Sigmoid colon (tissue), 7 donors: ENCODE results near the gene RASSF4. TPM values are rescaled to one million over a fixed set of nuclear protein-coding genes. Genes with fewer than 3 reads are reported as not detected.

Experiments used
- DNase-seq: peaks from one replicate; pipeline ENCODE4 v3.0.0-alpha.2; 2019
- H3K27ac ChIP-seq, 4 donors: fragments of 200-600 bp; sonication (generic); one replicate each; pipeline ENCODE4 v1.5.1; 2016 to 2019; ENCODE audit warnings: mild to moderate bottlenecking in 1 of 4
- H3K27me3 ChIP-seq, 3 donors: fragments of 200-600 bp; sonication (generic); one replicate each; pipeline ENCODE4 v1.5.1; 2019; ENCODE audit warnings: mild to moderate bottlenecking in 1 of 3
- H3K36me3 ChIP-seq, 4 donors: fragments of 200-600 bp; sonication (generic); one replicate each; pipeline ENCODE4 v1.5.1; 2016 to 2019
- H3K4me1 ChIP-seq, 4 donors: fragments of 200-600 bp; sonication (generic); one replicate each; pipeline ENCODE4 v1.5.1; 2017 to 2019
- H3K4me3 ChIP-seq, 4 donors: fragments of 200-600 bp; sonication (generic); one replicate each; pipeline ENCODE4 v1.5.1; 2017 to 2019; ENCODE audit warnings: mild to moderate bottlenecking in 2 of 4, moderate library complexity in 1 of 4
- H3K9me3 ChIP-seq, 4 donors: fragments of 200-600 bp in 3 of 4; sonication (generic) in 3 of 4; one replicate each; pipeline versions ENCODE4 v1.5.1 to v1.6.1; 2013 to 2019
- EP300 ChIP-seq, 4 donors: sonication (generic); formaldehyde crosslinking; IDR thresholded peaks; one replicate each; pipeline ENCODE4 v1.6.1; 2017; ENCODE audit warnings: antibody characterized with exemption in 4 of 4
- POLR2A ChIP-seq, 2 donors: fragments of 450-650 bp; IDR thresholded peaks; one replicate each; pipeline ENCODE4 v1.6.1; 2016; ENCODE audit warnings: antibody characterized with exemption in 2 of 2, mild to moderate bottlenecking in 2 of 2, moderate library complexity in 2 of 2
- POLR2AphosphoS5 ChIP-seq, 4 donors: sonication (generic); formaldehyde crosslinking; IDR thresholded peaks; one replicate each; pipeline ENCODE4 v1.6.1; 2017; ENCODE audit warnings: antibody characterized with exemption in 4 of 4
- WGBS, 2 donors: extraction: QIAGEN DNeasy Blood & Tissue Kit; methylation state at CpG; one replicate each; pipeline ENCODE4 v1.1.7; 2013; 5-methylcytosine and 5-hydroxymethylcytosine counted together
- intact Hi-C: fragments of 100-400 bp; cut with DNase I; formaldehyde crosslinking; loops from one replicate; pipeline ENCODE4 v1.15.1; 2023
- polyA plus RNA-seq, 3 donors: library from polyadenylated mRNA; stranded (reverse); fragments of 200-250 nt; gene quantifications; one replicate each; pipeline ENCODE4 v1.2.3, GENCODE V29; 2013
- total RNA-seq, 4 donors: library from RNA; depleted of rRNA; stranded (reverse); fragments of >200 nt; gene quantifications; one replicate each; pipeline ENCODE4 v1.1.0, GENCODE V29; 2016
- TF ChIP-seq, protein P1 (sequence below), 4 experiments: fragments of 450-650 bp in 3 of 4; fragments of 200-600 bp in 1 of 4; IDR thresholded peaks; one replicate each; pipeline ENCODE4 v1.5.1; 2016 to 2019; ENCODE audit warnings: antibody characterized with exemption in 4 of 4, mild to moderate bottlenecking in 3 of 4, moderate library complexity in 2 of 4
- donor health status: healthy with polysubstance abuse.
- donor health status: Bipolar disorder and iron deficiency.
- donor health status: healthy.

The RASSF4 gene
- total and polyA plus RNA-seq, 7 donors = 7.8 to 61.7 (median 23.2) TPM

- no peak for DNase-seq
- intact Hi-C loops = no loop called here
- Histone ChIP-seq H3K27ac (peak overlapping the region; percentile 35 to 93 (median 90)), H3K36me3 (no peaks in the 10 kb centered on the region), H3K4me1 (peaks cover 0 to 73% (median 39%) of the 10 kb centered on the region in 4 donors), H3K27me3 (no peaks in the 10 kb centered on the region), H3K4me3 (peak overlapping the region in 3 of 4 donors; percentile 65 to 74 (median 72)), H3K9me3 (no peaks in the 10 kb centered on the region)
- 82 to 90% methylated on average over 11 of the region's 11 CpGs for WGBS, 2 donors
- no peak for TF ChIP-seq EP300 (IDR thresholded peaks at IDR 0.05)
- TF ChIP-seq POLR2AphosphoS5 (IDR thresholded peaks at IDR 0.05) = no peak
- TF ChIP-seq, protein P1, sequence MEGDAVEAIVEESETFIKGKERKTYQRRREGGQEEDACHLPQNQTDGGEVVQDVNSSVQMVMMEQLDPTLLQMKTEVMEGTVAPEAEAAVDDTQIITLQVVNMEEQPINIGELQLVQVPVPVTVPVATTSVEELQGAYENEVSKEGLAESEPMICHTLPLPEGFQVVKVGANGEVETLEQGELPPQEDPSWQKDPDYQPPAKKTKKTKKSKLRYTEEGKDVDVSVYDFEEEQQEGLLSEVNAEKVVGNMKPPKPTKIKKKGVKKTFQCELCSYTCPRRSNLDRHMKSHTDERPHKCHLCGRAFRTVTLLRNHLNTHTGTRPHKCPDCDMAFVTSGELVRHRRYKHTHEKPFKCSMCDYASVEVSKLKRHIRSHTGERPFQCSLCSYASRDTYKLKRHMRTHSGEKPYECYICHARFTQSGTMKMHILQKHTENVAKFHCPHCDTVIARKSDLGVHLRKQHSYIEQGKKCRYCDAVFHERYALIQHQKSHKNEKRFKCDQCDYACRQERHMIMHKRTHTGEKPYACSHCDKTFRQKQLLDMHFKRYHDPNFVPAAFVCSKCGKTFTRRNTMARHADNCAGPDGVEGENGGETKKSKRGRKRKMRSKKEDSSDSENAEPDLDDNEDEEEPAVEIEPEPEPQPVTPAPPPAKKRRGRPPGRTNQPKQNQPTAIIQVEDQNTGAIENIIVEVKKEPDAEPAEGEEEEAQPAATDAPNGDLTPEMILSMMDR (IDR thresholded peaks at IDR 0.05) = no peak
- no peak for TF ChIP-seq POLR2A (IDR thresholded peaks at IDR 0.05)
These were observed 2.5 kb downstream of the RASSF4 start for GRCh38 chr10:44961931-44962750.

DNA sequence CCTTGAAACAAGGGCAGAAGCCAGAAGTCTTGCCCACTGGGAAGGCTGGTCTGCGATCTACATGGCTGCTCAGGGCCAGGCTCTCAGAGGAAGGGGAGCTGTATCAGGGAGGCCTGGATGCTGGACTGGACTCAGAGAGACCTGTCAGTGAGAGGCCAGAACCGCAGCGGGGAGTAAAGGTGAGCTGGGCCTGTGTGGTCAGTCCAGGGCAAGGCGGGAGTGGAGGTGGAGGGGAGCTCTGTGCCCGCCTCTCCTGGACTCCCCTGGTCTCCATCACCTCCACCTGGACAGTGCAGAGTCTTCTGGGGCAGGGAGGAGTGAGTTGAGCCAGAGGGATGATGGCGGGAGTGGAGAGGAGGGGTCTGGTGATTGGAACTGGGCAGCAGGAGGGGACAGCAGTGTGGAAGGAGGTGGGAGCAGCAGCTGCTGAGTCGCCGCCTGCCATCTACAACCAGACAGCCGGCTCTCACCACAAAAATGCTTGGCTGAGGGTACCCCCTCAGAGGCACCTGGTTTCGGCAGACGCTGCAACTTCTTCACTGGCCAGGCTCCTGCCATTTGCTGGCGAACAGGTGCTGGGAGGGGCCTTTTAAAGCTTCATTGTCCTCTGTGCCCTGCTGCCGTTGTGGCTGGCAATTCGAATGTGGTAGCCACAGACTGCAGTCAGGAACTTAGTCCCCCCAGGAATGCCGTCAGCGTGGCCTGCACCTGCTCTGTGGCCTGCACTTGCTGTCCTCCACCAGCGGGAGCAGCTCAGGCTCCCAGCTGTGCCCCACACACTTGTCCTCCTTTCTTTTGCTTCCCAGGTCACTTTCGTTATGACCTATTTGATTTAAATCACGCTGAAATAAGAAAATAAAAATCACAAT is 3.5 kb downstream of the RASSF4 start:
- peak overlapping the region; percentile 35 to 93 (median 90) for H3K27ac ChIP-seq
- WGBS, 2 donors = 47 to 72% methylated on average over 19 of the region's 19 CpGs
- TF ChIP-seq EP300 (IDR thresholded peaks at IDR 0.05) = no peak
- peak in 1 of 4 donors; percentile 12 for TF ChIP-seq POLR2AphosphoS5 (IDR thresholded peaks at IDR 0.05)
- no peak for TF ChIP-seq POLR2A (IDR thresholded peaks at IDR 0.05)
- TF ChIP-seq, protein P1 (IDR thresholded peaks at IDR 0.05) = peak in 1 of 4 experiments; percentile 18
- intact Hi-C loops = no loop called here
- no peaks in the 10 kb centered on the region for H3K36me3 ChIP-seq
- H3K4me1 ChIP-seq = peaks cover 0 to 75% (median 35%) of the 10 kb centered on the region in 4 donors
- peak overlapping the region in 3 of 4 donors; percentile 65 to 74 (median 72) for H3K4me3 ChIP-seq
- no peaks in the 10 kb centered on the region for H3K9me3 ChIP-seq
- no peaks in the 10 kb centered on the region for H3K27me3 ChIP-seq
- peak; percentile 67 for DNase-seq

DNA sequence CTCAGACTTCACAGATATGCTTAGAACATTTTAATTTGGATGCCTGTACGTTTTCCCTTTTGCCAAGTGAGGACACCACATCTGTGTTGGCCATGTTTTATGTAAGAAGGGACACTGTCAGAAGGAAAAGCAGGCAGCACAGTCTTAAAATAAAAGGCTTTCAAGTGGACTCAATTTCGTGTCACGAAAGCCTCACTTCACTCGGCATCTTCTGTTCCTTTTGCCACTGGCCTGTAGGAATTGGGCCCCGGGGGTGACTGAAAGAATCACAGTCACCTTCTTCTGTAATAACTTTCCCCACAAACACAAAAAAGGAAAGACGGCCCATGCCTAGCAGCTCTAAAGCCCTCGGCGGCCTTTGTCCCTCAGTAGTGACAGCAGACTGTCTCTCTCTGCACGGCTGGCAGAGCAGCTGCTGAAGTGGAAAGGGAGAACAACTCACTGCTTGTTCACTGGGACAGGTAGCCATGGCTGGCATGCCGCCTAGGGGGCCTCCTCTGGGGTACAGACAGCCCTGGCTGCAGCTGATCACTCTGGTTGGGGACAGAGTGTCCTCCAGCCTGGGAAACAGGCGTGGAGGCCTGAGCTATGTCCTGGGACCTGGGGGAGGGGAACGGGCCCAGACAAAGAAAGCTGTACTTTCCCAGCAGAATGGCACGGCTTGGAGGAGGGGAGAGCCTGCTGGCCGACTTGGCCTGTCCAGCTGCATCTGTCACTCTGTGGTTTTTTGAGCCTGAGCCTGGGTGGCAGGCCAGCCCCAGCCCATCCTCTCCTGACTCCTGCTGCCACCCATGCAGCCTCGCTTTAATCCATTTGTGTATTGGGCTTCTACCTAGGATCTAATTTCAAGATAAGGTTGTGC is 4.4 kb downstream of the RASSF4 start:
- no peaks in the 10 kb centered on the region for H3K36me3 ChIP-seq
- DNase-seq = peak; percentile 87
- H3K27me3 ChIP-seq = no peaks in the 10 kb centered on the region
- H3K27ac ChIP-seq = peak overlapping the region; percentile 35 to 93 (median 90)
- WGBS, 2 donors = 33 to 61% methylated on average over 15 of the region's 15 CpGs
- peak in 2 of 4 donors; percentile 59 to 84 for TF ChIP-seq EP300 (IDR thresholded peaks at IDR 0.05)
- TF ChIP-seq POLR2AphosphoS5 (IDR thresholded peaks at IDR 0.05) = peak; percentile 53 to 73 (median 67)
- TF ChIP-seq POLR2A (IDR thresholded peaks at IDR 0.05) = peak in 1 of 2 donors; percentile 13
- TF ChIP-seq, protein P1 (IDR thresholded peaks at IDR 0.05) = no peak
- no peaks in the 10 kb centered on the region for H3K9me3 ChIP-seq
- intact Hi-C loops = no loop called here
- peaks cover 0 to 70% (median 28%) of the 10 kb centered on the region in 4 donors for H3K4me1 ChIP-seq
- peak overlapping the region in 3 of 4 donors; percentile 65 to 74 (median 72) for H3K4me3 ChIP-seq

- Histone ChIP-seq H3K4me1 (peaks cover 0 to 65% (median 25%) of the 10 kb centered on the region in 4 donors), H3K9me3 (no peaks in the 10 kb centered on the region), H3K4me3 (no peak overlapping the region), H3K27me3 (no peaks in the 10 kb centered on the region), H3K36me3 (peaks cover 0 to 4% (median 2%) of the 10 kb centered on the region in 4 donors), H3K27ac (peak overlapping the region; percentile 35 to 93 (median 90))
- no peak for DNase-seq
- no peak for TF ChIP-seq POLR2A (IDR thresholded peaks at IDR 0.05)
- no peak for TF ChIP-seq POLR2AphosphoS5 (IDR thresholded peaks at IDR 0.05)
- TF ChIP-seq EP300 (IDR thresholded peaks at IDR 0.05) = no peak
- TF ChIP-seq, protein P1 (IDR thresholded peaks at IDR 0.05) = no peak
- intact Hi-C loops = no loop called here
- WGBS, 2 donors = 91 to 94% methylated on average over 1 of the region's 1 CpG
These were observed 5.5 kb downstream of the RASSF4 start for GRCh38 chr10:44965104-44965503.
